GM19328 (cell line): ENCODE data around the gene ACTG2.

Experiments
- ATAC-seq: cut with Tn5 transposase; IDR thresholded peaks from one replicate; pipeline ENCODE4 v1.9.1; 2021; ENCODE audit warnings: mild to moderate bottlenecking, moderate library complexity; ENCODE audit not compliant: unreplicated experiment

ACTG2 gene

GRCh38 chr2:73911548-73912208, 18.9 kb downstream of the ACTG2 start:
- ATAC-seq, result no peak

GRCh38 chr2:73913414-73914054, 20.7 kb downstream of the ACTG2 start:
- no peak for ATAC-seq

DNA sequence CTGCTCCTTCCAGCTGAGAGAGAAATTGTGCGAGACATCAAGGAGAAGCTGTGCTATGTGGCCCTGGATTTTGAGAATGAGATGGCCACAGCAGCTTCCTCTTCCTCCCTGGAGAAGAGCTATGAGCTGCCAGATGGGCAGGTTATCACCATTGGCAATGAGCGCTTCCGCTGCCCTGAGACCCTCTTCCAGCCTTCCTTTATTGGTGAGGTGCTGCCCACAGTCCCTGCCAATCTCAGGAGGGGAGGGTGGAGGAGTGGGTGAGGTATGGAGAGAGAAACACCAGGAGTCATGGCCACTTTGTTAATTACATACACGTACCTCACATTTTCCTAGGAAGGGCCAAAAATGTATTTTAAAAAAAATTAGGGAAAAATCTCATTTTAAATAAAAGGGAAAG, 21.9 kb downstream of the ACTG2 start:
- ATAC-seq, result no peak

- ATAC-seq, result no peak
These were observed 22.7 kb downstream of the ACTG2 start for GRCh38 chr2:73915437-73915993.

DNA sequence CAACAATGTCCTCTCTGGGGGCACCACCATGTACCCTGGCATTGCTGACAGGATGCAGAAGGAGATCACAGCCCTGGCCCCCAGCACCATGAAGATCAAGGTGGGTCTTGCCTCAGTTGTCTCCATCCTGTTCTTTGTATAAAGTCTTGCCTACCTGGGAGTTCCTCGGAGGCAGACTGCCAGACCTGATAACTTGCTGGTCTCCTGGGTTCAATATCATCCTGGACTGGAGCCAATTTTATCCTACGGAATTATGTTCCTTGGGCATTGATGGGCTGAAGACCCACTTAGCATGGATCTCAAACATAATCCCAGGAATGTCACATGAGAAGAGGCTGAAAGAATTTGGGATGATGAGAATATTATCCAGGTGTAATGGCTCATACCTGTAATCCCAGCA, 23.9 kb downstream of the ACTG2 start:
- ATAC-seq, result no peak

DNA sequence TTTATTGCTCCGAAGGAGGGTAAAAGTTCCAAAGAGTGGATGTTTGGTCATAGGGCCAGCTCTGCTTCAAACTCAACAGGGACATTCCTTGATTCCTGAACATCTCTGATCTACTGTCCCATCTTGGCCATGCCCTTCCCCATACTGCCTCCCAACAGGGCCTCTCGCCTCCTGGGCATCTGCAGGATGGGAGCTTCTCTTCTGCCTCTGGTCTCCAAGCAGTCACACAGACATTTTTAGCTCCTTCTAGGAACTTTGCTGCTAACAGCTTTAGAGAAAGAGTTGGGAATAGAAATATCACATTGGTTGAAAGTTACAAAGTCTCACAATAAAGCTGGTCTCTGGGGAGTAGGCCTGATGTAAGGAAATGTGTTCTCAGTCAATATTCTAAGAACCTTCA, 24.5 kb downstream of the ACTG2 start:
- ATAC-seq, result no peak

- no peak for ATAC-seq
These were observed 24.9 kb downstream of the ACTG2 start for GRCh38 chr2:73917696-73918207.

- ATAC-seq, result no peak
These were observed 26.0 kb downstream of the ACTG2 start for GRCh38 chr2:73918856-73919255.

GRCh38 chr2:73919596-73920228, 26.9 kb downstream of the ACTG2 start:
- ATAC-seq, result no peak

- no peak for ATAC-seq
These were observed 28.1 kb downstream of the ACTG2 start for GRCh38 chr2:73920577-73921545.

- ATAC-seq, result no peak
These were observed 28.8 kb downstream of the ACTG2 start for GRCh38 chr2:73921581-73921980.

- no peak for ATAC-seq
These were observed 29.9 kb downstream of the ACTG2 start for GRCh38 chr2:73922681-73923080.

DNA sequence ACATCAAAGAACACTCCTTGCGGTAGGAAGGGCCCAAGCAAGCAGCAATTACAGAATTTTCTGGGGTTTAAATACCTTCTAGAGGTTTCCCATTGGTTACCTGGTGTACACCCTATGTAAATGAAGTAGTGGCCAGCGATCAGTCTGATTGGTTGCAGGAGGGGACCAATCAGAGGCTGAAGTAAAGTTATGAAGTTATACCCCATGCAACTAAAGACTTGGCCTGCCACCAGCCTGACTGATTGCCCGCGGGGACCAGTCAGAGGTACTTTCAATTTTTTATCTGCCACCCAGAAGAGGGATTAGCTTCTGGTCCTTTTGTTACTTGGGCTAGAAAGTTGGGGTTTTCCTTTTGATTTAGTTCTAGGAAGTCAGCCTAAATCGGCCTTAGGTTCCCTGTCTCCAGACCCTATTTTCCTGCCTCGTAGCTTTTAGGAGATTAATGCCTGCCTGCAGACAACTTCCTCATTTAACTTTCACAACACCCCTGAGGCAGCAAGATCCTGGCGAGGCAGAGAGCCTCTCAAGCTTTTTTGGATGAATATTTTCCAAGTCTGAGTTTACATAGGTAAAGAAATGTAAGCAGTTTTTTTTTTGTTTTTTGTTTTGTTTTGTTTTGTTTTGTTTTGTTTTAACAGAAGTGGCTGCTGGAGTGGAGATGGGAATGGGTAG, 32.4 kb downstream of the ACTG2 start:
- no peak for ATAC-seq

GRCh38 chr2:73925853-73926492, 33.2 kb downstream of the ACTG2 start:
- ATAC-seq, result no peak

DNA sequence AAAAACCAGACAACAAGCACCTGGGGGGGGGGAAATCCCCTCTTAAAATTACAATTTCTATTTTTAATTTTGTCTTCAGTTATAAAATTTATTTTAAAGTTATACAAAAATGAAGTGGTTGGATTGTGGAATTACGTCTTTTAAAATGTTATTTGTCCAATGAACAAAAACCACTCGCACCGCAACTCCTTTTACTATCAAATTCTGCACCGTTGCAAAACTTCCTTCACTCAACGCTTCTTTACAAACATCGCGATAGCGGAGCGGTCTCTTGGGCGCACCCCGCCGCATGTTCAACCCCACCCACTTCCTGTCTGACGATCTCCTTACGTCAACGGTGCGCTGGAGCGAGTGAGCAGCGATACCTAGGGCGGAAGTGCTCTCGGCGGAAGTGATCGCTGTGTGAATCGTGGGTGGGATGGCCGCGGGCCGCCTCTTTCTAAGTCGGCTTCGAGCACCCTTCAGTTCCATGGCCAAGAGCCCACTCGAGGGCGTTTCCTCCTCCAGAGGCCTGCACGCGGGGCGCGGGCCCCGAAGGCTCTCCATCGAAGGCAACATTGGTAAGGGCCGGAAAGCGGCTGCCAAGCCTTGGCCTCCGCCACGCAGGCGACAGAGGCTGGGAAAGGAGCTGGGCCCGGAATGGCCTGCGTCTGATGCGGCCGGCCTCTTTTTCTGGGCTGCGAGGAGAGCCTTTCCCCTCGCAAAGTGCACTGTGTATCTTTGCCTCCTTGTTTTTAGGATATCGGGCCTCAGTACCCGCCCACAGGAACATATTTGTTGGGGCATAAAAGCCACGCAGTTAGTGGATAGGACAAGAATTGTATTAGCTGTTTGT, 33.9 kb downstream of the ACTG2 start, which contains the start of gene DGUOK:
TSS of gene DGUOK (plus strand) at position 388 of the 835 bp plus-strand sequence. CDS start at position 419, 31 bp downstream.
- ATAC-seq, result peak; percentile 98

DNA sequence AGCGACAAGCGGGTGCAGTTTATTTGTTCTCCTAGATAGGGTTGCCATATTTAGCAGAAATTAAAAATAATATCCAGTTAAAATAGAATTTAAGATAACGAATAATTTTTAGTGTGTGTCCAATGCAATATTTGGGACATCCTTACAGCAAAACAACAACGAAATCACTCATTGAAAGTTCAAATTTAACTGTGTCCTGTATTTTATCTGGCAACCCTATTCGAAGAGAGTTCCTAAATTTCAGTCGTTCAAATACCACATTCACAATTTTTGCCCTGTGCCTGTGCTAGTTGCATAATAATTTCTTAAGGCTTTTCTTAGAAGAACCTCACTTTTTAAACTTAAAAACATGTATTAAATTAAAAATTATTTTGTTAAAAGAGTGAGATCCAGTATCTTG, 34.5 kb downstream of the ACTG2 start:
- no peak for ATAC-seq

DNA sequence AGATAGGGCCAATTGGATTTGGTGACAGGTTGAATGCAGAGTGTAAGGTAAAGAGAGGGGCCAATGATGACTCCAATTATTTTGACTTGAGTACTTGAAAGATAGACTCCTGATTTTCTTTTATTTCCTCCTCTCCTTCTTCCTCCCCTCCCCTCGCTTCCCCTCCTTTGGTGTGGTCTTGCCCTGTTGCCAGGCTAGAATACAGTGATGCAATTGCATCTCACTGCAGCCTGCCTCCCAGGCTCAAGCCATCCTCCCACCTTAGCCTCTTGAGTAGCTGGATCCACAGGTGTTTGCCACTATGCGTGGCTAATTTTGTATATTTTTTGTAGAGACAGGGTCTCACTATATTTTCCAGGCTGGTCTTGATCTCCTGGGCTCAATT, 36.1 kb downstream of the ACTG2 start:
- ATAC-seq, result no peak

DNA sequence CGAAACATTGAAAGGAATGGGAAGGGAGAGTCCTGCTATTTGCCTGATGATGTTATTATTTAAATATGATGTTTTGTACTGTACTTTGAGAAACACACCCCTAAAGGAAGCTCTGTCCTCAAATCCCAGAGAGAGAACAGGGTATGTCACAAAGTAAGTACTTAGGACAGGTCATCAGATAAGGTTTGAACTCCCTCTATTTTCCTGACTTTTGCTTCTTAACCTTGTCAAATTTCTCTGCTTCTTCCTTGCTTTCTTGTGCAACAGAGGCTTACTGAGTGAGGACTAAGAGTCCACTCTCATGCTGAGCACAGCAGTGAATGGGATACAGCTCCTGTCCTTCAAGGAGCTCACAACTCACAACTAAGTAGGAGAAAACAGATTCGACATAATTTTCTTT, 37.6 kb downstream of the ACTG2 start:
- ATAC-seq, result no peak
